GM19043 (cell line): ENCODE data around the gene SRP72.

Experiments used
- ATAC-seq: cut with Tn5 transposase; IDR thresholded peaks from one replicate; pipeline ENCODE4 v1.9.1; 2021; ENCODE audit warnings: low read depth; ENCODE audit not compliant: unreplicated experiment

Gene SRP72

GRCh38 chr4:56537147-56537546 is 69.7 kb downstream of the SRP72 start:
- no peak for ATAC-seq

GRCh38 chr4:56540826-56541225 is 73.4 kb downstream of the SRP72 start:
- no peak for ATAC-seq

- peak; percentile 97 for ATAC-seq
Measured at GRCh38 chr4:56544573-56545131, 77.2 kb downstream of the SRP72 start.

- ATAC-seq: no peak
Measured at GRCh38 chr4:56550642-56551041, 83.2 kb downstream of the SRP72 start.

- no peak for ATAC-seq
Measured at GRCh38 chr4:56551516-56551915, 84.1 kb downstream of the SRP72 start.

DNA sequence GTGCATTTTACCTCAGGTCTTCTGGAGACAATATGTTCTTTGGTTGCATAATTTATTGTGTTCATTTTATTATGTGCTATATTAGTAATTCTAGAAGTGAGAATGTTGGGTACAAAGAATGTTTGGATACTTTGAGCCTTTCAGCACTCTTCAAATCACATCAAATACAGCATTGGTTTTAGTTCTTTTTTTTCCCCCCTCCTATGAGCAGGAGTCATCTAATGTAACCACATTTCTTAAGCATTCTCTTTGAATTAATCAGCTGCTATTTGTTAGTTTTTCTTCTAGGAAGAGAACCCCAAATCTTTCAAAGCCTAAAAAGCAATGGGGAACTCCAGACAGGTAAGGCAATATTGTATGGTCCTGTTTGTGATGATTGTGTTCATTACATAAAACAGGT is 84.9 kb downstream of the SRP72 start:
- no peak for ATAC-seq
